IPS DF 4.7 (cell line): ENCODE measurements around the gene SRPX2.

ENCODE experiments used
- DNase-seq: peaks from one replicate; pipeline ENCODE4 v3.0.0-alpha.2; 2013; ENCODE audit warnings: low spot score; ENCODE audit errors: extremely low read depth

SRPX2 gene

DNA sequence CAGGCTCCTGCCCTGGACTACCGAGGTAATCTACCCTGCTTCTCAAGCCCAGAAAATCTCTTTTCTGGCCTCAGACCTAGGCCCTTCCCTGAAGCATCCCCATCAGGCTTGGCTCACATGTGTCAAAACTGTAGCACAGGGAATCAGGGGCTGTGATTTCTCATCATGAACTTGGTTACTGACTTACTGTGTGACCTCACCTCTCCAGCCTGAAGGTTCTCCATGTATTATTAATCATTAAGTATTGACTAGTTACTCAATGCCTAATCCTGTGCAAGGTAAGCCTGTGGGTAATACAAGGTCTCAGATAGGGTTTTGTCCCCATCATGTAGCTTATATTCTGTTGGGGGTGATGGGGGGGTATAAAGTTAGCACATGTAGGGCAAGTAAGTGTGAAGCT lies 6.8 kb downstream of the SRPX2 start:
- no peak for DNase-seq

DNA sequence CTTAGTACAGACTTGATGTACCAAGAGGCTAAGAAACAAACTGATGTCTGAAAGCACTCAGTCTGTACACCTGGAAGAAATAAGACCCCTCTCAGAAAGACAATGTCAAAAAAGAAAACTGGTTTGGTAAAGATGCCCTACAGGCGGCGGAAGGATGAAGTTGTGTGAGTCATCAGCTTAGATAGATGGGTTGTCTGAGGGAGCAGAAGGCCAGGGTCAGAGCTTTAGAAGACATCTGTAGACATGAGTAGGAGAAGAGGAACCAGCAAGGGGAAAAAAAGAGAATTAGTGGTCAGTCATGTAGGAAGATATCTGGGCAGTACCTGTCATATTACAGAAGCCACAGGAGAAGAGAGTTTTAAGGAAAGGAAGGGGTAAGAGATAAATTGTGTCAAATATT lies 8.3 kb downstream of the SRPX2 start:
- DNase-seq, result no peak

DNA sequence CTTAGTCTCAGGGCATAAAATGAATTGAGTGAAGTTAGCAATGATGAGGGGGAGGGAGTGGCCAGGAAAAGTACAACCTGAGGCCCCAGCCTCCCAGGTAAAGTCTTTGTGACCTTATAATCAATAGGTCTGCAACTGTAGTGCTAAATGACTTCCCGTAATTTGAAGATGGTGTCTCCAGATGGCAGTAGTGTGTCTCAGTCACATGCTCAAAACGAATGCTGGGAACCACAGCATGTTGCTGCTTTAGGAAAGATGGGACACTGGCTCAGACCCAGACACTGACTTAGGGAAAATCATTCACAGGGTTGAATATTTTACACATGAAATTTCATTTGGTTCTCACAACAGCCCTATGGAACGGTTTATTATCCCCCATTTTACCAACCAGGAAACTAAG lies 10.3 kb downstream of the SRPX2 start:
- no peak for DNase-seq

- no peak for DNase-seq
These were observed 15.0 kb downstream of the SRPX2 start for GRCh38 chrX:100658941-100659381.

DNA sequence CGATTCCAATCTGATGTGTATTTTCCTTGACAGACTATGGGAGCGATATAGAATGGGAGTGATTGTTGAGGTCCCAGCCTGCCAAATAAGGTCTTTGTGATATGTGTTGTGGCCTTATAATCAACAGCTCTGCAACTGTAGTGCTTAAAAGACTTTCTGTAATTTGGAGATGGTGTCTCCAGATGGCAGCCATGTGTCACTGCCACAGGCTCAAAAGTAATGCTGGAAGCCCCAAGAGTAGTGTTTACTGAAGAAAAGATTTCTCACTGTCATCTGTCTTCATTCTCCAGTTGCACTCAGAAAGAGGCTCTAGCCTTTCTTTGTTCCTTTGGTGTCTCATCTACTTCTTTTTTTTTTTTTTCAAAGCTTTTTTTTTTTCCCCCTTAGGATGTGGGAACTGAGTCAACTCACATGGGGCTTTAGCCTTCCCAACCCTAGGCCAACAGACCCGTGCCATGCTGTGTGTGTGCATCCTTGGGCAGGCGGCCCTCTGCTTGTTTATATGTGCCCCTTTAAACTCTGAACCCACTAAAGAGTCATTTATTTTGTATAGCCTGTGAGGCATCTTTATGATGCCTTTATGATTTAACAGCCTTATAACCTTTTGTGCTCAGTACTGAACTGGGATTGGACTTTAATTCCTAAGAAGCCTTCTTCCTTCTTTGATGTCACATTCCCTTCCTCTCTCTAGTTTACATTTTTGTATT lies 15.6 kb downstream of the SRPX2 start:
- DNase-seq, result no peak

- DNase-seq, result no peak
These were observed 18.2 kb downstream of the SRPX2 start for GRCh38 chrX:100662170-100662569.

GRCh38 chrX:100662796-100663195 lies 18.8 kb downstream of the SRPX2 start:
- no peak for DNase-seq

DNA sequence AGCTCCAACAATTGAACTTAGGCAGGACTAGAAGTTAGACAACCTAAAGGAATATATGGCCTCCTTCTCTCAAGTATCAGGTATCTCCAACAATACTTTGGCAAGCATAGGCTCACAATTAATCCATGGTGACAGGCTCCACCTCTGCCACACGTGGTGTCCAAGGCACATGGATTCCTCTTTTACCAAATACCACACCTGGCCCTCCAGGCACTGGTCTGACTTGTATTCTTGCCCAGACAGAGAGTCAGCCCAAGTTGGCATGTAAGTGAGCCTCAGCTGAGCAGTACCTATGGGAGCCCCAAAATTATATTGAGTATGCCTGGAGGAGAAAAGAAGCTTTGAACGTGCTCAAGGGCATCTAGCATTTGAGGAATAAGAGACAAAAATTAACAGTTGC lies 19.6 kb downstream of the SRPX2 start:
- no peak for DNase-seq

DNA sequence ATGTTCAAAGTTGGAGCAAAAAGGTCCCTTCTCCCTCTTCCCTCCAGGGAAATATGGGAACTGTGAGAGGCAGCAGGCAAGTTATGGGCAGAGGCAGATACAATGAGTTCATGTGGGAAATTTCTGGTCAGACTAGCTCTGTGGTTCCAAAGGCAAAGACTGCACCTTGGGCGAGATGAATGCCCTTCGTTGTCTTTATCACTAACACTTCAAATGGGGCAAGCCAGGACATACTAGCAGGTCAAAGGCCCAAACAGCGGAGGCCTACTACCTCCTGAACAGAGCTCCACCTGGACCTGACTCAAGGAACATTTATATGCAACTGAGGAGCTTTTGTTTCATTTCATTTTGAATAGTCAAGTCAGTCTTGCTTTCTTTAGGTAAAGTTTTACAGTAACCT lies 29.0 kb downstream of the SRPX2 start:
- DNase-seq, result no peak

- no peak for DNase-seq
These were observed 29.5 kb downstream of the SRPX2 start for GRCh38 chrX:100673397-100673953.

DNA sequence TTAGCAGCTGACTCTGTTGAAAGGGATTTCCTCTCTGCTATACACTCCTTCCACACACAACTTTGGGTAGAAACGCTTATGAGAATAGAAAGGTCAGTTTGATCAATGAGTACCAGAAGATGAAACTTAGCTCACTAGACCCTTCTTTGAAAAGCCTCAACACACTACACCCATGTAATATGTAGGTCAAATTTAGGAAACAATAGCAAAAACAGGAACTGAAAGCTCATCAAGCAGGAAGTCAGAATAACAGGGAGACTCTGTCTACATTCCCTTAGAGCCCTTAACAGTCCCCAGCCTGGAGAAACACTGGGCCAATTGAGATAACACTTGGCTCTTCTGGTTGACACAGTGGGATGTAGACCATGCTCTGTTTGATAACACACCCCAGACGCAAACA lies 30.7 kb downstream of the SRPX2 start:
- no peak for DNase-seq

- no peak for DNase-seq
These were observed 33.7 kb downstream of the SRPX2 start for GRCh38 chrX:100677611-100678181.

DNA sequence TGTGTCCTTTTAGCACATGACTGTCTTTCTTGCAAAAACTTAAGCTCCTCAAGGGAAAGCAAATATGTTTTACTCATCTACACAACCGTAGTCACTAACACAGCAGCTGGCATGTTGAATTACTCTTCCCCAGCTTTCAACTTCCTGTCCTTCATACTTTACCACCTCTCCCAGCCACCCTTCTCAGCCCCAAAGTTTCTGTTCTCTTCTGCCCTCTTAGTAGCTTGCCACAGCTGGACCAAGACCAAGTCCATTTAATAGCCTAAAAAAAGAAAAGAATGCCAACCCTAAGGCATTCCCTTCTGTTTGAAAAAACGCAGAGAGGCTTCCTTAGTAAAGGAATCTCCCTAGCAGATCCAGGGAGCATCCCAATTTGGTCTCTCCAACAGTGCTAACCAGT lies 36.8 kb downstream of the SRPX2 start:
- DNase-seq, result no peak

- no peak for DNase-seq
These were observed 37.6 kb downstream of the SRPX2 start for GRCh38 chrX:100681599-100681998.

- DNase-seq, result no peak
These were observed 38.9 kb downstream of the SRPX2 start for GRCh38 chrX:100682939-100683338.

DNA sequence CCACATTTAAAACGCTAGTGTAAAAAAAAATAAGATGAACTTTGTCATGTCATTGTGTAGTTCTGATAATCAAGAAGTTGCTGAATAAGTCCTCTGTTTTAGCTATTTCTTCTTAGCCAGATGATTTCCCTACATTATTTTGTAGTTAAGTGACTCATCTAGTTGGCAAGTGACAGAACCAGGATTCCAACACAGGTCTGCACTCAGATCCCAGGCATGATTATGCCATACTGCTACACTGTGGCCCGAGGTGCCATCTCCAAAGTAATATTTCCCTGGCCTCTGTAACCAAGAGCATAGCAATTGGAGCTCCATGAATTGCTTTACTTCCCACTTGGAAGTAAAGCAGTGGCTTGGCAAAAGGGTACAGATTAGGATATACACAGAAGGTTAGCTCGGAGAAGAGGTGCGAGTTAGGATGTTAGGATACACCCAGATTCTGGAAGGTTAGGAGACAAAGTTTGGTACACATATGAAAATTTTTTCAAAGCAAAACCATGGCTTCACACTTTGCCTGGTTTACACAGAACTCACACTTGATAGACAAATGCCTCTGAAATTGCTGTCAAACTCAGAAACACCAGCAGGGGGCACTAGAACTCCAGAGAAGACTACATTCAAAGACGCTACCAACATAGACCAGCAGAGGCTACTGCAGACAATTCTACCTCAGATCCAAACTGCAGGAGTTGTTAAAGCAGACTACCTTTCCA lies 41.4 kb downstream of the SRPX2 start:
- DNase-seq, result peak; percentile 19

DNA sequence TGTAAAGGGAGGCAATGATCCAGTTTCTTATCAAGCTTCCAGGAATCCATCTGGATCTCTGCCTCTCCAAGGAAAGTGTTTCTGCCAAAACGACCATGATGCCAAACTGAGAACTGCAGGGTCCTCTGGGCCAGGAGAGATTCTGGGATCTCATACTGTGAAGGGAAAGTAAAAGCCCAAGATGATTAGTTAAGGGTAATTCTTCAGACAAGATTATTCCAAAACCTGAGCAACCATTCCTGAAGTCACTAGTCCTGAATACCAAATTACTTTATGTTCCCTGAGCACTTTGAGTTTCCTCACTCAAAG lies 42.0 kb downstream of the SRPX2 start:
- DNase-seq, result no peak

GRCh38 chrX:100687128-100687527 lies 43.1 kb downstream of the SRPX2 start:
- DNase-seq, result no peak

DNA sequence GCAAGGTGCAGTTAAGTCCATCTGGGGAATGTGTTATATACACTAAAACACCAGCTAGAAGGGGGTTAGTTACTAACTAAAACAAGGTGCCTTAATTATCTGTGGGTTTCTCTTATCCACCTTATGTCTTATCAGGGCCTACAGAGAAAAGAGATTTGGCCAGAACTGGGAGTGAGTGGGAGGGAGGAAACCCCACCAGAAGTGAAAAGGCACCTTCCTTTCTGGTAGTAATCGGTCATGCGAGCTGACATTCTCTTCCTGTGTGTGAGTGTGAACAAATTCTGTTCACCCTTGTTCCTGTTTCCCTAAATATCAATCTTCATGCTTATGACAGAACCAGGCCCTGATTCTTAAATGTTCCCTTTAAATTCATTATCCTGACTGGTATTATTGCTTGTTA lies 43.5 kb downstream of the SRPX2 start:
- DNase-seq, result no peak

- DNase-seq, result no peak
These were observed 51.3 kb downstream of the SRPX2 start for GRCh38 chrX:100695302-100695701.

GRCh38 chrX:100695991-100696390 lies 52.0 kb downstream of the SRPX2 start:
- DNase-seq, result no peak

DNA sequence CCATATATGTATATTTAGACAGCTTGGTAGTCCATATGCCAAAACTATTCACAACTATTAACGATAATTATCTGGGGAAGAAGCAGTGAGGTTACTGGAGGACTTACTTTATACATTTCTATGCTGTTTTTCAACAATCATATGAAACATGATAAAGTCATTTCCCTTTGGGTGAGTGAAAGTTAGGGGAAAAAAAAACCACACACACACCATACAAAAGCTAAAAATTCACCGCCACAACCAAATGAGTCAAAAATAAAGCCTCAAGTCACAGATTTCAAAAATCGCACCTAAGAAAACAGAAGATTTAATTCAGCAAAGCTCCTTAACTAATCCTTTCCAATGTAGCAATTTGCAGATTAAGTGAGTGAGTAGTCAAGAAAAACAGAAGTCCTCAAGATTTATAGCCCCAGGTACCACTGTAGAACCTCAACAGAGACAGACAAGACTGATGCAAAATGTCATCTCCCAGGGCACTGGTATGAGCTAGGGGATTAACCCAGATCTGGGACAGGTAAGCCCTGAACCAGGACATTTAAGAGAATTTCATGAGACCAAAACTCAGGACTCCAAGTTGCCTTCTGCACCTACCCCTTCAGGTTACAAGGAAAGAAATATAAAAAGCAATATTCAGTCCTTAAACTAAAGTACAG lies 52.8 kb downstream of the SRPX2 start:
- no peak for DNase-seq
